GM12872 (cell line): ENCODE results near the gene LYRM4.

Experiments used
- CTCF ChIP-seq: IDR thresholded peaks from 3 replicates; pipeline ENCODE4 v1.5.1; 2011; ENCODE audit warnings: low read depth, mild to moderate bottlenecking, low read length, moderate library complexity; ENCODE audit not compliant: insufficient read depth

Gene LYRM4

GRCh38 chr6:5059036-5059896 is 201.5 kb downstream of the LYRM4 start:
- TF ChIP-seq CTCF = no peak
